A673 (cell line): ENCODE results near the gene LRRIQ4. TPM values are rescaled to one million over a fixed set of nuclear protein-coding genes. Genes with fewer than 3 reads are reported as not detected.

ENCODE experiments used
- BruUV-seq: library from RNA; stranded (reverse); fragments of 400-500 nt; replicated peaks from 2 replicates; lab custom pipeline; 2021; lab: Mats Ljungman, UMichigan
- CTCF ChIA-PET: fragments of 300-600 bp; sonication (Branson Sonifier 250); formaldehyde crosslinking; loops from one replicate; lab custom pipeline; 2022; ENCODE audit warnings: antibody characterized with exemption; lab: Charles Lee
- POLR2A ChIA-PET: fragments of 300-600 bp; sonication (Branson Sonifier 250); formaldehyde crosslinking; loops from one replicate; lab custom pipeline; 2022; ENCODE audit warnings: antibody characterized with exemption; ENCODE audit not compliant: low non-redundant PET; lab: Charles Lee
- DNase-seq: peaks from one replicate; pipeline ENCODE4 v3.0.0-alpha.2; 2015; ENCODE audit warnings: low spot score
- H3K27ac ChIP-seq: fragments of 200-600 bp; sonication (generic); 2 replicates; pipeline ENCODE4 v1.5.1; 2016; ENCODE audit warnings: mixed run types, low read depth, mild to moderate bottlenecking, mixed read lengths, antibody characterized with exemption, low read length; ENCODE audit not compliant: poor library complexity, severe bottlenecking
- H3K27me3 ChIP-seq: fragments of 200-600 bp; sonication (generic); replicated peaks from 2 replicates; pipeline ENCODE4 v1.6.1; 2017; ENCODE audit warnings: mixed run types, low read depth, mild to moderate bottlenecking, mixed read lengths, antibody characterized with exemption, low read length; ENCODE audit not compliant: insufficient read depth, poor library complexity
- H3K36me3 ChIP-seq: fragments of 200-600 bp; sonication (generic); 2 replicates; pipeline ENCODE4 v1.6.1; 2016; ENCODE audit warnings: mixed run types, mild to moderate bottlenecking, mixed read lengths, antibody characterized with exemption, low read length; ENCODE audit not compliant: insufficient read depth, poor library complexity, severe bottlenecking
- H3K4me1 ChIP-seq: fragments of 200-600 bp; sonication (generic); 2 replicates; pipeline ENCODE4 v1.6.1; 2017; ENCODE audit warnings: mixed run types, mild to moderate bottlenecking, mixed read lengths, antibody characterized with exemption, low read length; ENCODE audit not compliant: insufficient read depth, poor library complexity, severe bottlenecking
- H3K4me3 ChIP-seq: fragments of 200-600 bp; sonication (generic); 2 replicates; pipeline ENCODE4 v1.5.1; 2016; ENCODE audit warnings: low read depth, mixed run types, mild to moderate bottlenecking, mixed read lengths, low read length; ENCODE audit not compliant: poor library complexity, severe bottlenecking
- H3K9me3 ChIP-seq: fragments of 200-600 bp; sonication (generic); 2 replicates; pipeline ENCODE4 v1.6.1; 2016; ENCODE audit warnings: mixed run types, low read depth, mild to moderate bottlenecking, mixed read lengths, antibody characterized with exemption, low read length; ENCODE audit not compliant: poor library complexity, severe bottlenecking
- EZH2 ChIP-seq: fragments of 200-600 bp; sonication (generic); IDR thresholded peaks from 2 replicates; pipeline ENCODE4 v1.6.1; 2017; ENCODE audit warnings: borderline replicate concordance, low read depth, mild to moderate bottlenecking, mixed read lengths, antibody characterized with exemption, low read length; ENCODE audit not compliant: poor library complexity, severe bottlenecking
- intact Hi-C: fragments of 100-400 bp; cut with micrococcal nuclease; formaldehyde crosslinking; loops from one replicate; pipeline ENCODE4 v1.10.0; 2022; ENCODE audit not compliant: unreplicated experiment
- total RNA-seq: library from RNA; stranded (reverse); gene quantifications from 2 replicates; pipeline ENCODE4 v1.2.3, GENCODE V29; 2021
- TF ChIP-seq, protein P1 (sequence below): fragments of 300-800, 200-600 bp; sonication (generic); conservative IDR thresholded peaks from 2 replicates; pipeline ENCODE4 v1.5.1; 2017; ENCODE audit warnings: low read depth, mild to moderate bottlenecking, antibody characterized with exemption, low read length, moderate library complexity, mixed read lengths

The LRRIQ4 gene
- total RNA-seq, 1 experiment from 2014 or later, result 0.15 TPM

DNA sequence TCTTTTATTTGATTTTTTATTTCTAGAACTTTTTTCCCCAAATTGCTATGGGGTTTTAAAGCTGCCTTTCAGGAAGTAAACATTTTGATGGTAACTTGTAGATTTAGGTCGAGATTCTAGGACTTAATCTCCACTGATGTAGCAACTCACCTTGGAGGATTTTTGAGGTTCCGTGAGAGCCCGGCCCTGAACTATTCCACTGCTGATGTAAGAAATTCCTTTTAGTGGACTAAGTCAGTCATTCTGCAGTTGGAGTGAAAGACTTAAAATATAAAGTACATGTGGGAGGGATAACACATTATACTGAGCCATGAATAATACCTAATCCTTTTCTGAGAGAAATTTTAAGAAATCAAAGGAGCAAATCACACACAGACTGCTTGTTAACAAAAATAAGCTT is 12.6 kb downstream of the LRRIQ4 start:
- no peak overlapping the region for H3K4me3 ChIP-seq
- H3K36me3 ChIP-seq, result no peaks in the 10 kb centered on the region
- CTCF ChIA-PET, result no interaction called here
- TF ChIP-seq, protein P1, sequence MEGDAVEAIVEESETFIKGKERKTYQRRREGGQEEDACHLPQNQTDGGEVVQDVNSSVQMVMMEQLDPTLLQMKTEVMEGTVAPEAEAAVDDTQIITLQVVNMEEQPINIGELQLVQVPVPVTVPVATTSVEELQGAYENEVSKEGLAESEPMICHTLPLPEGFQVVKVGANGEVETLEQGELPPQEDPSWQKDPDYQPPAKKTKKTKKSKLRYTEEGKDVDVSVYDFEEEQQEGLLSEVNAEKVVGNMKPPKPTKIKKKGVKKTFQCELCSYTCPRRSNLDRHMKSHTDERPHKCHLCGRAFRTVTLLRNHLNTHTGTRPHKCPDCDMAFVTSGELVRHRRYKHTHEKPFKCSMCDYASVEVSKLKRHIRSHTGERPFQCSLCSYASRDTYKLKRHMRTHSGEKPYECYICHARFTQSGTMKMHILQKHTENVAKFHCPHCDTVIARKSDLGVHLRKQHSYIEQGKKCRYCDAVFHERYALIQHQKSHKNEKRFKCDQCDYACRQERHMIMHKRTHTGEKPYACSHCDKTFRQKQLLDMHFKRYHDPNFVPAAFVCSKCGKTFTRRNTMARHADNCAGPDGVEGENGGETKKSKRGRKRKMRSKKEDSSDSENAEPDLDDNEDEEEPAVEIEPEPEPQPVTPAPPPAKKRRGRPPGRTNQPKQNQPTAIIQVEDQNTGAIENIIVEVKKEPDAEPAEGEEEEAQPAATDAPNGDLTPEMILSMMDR, result no peak
- no peak for TF ChIP-seq EZH2
- H3K4me1 ChIP-seq, result no peaks in the 10 kb centered on the region
- H3K9me3 ChIP-seq, result no peaks in the 10 kb centered on the region
- BruUV-seq, result no TSS peak
- H3K27me3 ChIP-seq, result no peaks in the 10 kb centered on the region
- POLR2A ChIA-PET, result no interaction called here
- DNase-seq, result no peak
- intact Hi-C loops, result no loop called here
- no peak overlapping the region for H3K27ac ChIP-seq

GRCh38 chr3:169827712-169828111 is 15.0 kb downstream of the LRRIQ4 start:
- Histone ChIP-seq H3K27ac (no peak overlapping the region), H3K4me1 (no peaks in the 10 kb centered on the region), H3K36me3 (no peaks in the 10 kb centered on the region), H3K27me3 (no peaks in the 10 kb centered on the region), H3K4me3 (no peak overlapping the region), H3K9me3 (no peaks in the 10 kb centered on the region)
- POLR2A ChIA-PET, result no interaction called here
- CTCF ChIA-PET, result no interaction called here
- BruUV-seq, result no TSS peak
- DNase-seq, result no peak
- TF ChIP-seq, protein P1, result no peak
- intact Hi-C loops, result no loop called here

DNA sequence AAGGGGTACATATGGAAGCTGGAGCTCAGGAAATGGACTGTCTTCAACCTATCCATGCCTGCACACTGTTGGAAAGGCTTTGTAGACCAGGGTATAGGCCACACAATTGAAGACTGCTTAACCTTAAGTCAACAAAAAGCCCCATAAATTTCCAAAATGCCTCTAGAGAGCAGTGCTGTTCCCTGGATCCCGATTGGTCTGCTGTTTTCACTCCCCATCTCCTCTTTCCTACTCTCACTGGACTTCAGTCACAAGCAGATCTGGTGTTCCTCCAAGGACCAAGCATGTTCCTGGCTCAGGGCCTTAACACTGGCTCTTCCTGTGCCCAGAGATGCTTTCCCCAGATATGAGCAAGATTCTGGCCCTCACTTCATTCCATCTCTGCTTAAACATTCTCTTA is 22.9 kb downstream of the LRRIQ4 start:
- BruUV-seq, result no TSS peak
- CTCF ChIA-PET, result no interaction called here
- DNase-seq, result no peak
- intact Hi-C loops, result no loop called here
- Histone ChIP-seq H3K9me3 (no peaks in the 10 kb centered on the region), H3K36me3 (no peaks in the 10 kb centered on the region), H3K27ac (no peak overlapping the region), H3K27me3 (no peaks in the 10 kb centered on the region), H3K4me3 (no peak overlapping the region), H3K4me1 (no peaks in the 10 kb centered on the region)
- POLR2A ChIA-PET, result no interaction called here
- TF ChIP-seq EZH2, result no peak
- TF ChIP-seq, protein P1, result no peak
